Hepatocyte (in vitro differentiated cells): ENCODE results near the gene LAMB2.

Experiments
- EZH2 ChIP-seq: fragments of 200-600 bp; sonication (generic); IDR thresholded peaks from 2 replicates; pipeline ENCODE4 v1.6.1; 2016; ENCODE audit warnings: antibody characterized with exemption, mild to moderate bottlenecking, borderline replicate concordance
- EZH2phosphoT487 ChIP-seq: fragments of 200-600 bp; sonication (generic); IDR thresholded peaks from one replicate; pipeline ENCODE4 v1.6.1; 2018; ENCODE audit warnings: antibody characterized with exemption, mild to moderate bottlenecking, low read depth, moderate library complexity; ENCODE audit not compliant: unreplicated experiment, severe bottlenecking
- TF ChIP-seq, protein P1 (sequence below): fragments of 200-600 bp; sonication (generic); IDR thresholded peaks from 2 replicates; pipeline ENCODE4 v1.5.1; 2016; ENCODE audit warnings: antibody characterized with exemption, mild to moderate bottlenecking; ENCODE audit not compliant: poor library complexity

- TF ChIP-seq, protein P1, sequence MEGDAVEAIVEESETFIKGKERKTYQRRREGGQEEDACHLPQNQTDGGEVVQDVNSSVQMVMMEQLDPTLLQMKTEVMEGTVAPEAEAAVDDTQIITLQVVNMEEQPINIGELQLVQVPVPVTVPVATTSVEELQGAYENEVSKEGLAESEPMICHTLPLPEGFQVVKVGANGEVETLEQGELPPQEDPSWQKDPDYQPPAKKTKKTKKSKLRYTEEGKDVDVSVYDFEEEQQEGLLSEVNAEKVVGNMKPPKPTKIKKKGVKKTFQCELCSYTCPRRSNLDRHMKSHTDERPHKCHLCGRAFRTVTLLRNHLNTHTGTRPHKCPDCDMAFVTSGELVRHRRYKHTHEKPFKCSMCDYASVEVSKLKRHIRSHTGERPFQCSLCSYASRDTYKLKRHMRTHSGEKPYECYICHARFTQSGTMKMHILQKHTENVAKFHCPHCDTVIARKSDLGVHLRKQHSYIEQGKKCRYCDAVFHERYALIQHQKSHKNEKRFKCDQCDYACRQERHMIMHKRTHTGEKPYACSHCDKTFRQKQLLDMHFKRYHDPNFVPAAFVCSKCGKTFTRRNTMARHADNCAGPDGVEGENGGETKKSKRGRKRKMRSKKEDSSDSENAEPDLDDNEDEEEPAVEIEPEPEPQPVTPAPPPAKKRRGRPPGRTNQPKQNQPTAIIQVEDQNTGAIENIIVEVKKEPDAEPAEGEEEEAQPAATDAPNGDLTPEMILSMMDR = no peak
- TF ChIP-seq EZH2 = no peak
- TF ChIP-seq EZH2phosphoT487 = no peak
Observed at GRCh38 chr3:49119036-49119435, 13.8 kb downstream of the LAMB2 start.
